Activated T-helper 2 cell treated with anti-CD3 and anti-CD28 coated beads, Interferon-gamma antibody, Interleukin-2, Interleukin-4, amounts not matched to agents 10 μg/mL and 5 μg/mL and 100 μg/mL, durations not matched to agents 14 hours and 24 hours and 36 hours (primary cell): Measurements from ENCODE around the gene NANS. TPM values are rescaled to one million over a fixed set of nuclear protein-coding genes. Genes with fewer than 3 reads are reported as not detected.

Experiments used
- total RNA-seq: library from RNA; stranded (reverse); gene quantifications from 2 replicates; pipeline ENCODE4 v1.2.3, GENCODE V29; 2022

NANS gene
- total RNA-seq, 1 donor from 2014 or later: 63.4 TPM

Other genes starting within 250 kb of the NANS start
- not detected in 2 replicates for gene FOXE1, start 203.5 kb upstream of the NANS start, total RNA-seq
- gene TRMO, start 134.2 kb upstream of the NANS start, total RNA-seq: 13.4 and 15.3 TPM in 2 replicates
- 0.41 and 0.78 TPM in 2 replicates for gene HEMGN, start 118.6 kb upstream of the NANS start, total RNA-seq
- 307 and 323 TPM in 2 replicates for gene ANP32B, start 73.4 kb upstream of the NANS start, total RNA-seq
- gene TRIM14, start 62.5 kb downstream of the NANS start, total RNA-seq: 37.7 and 41.5 TPM in 2 replicates
- gene CORO2A, start 135.9 kb downstream of the NANS start, total RNA-seq: 0.87 and 0.96 TPM in 2 replicates
- 1.3 and 1.5 TPM in 2 replicates for gene TBC1D2, start 198.9 kb downstream of the NANS start, total RNA-seq